A549 (cell line): ENCODE data around the gene KLF3.

Experiments
- CTCF ChIP-seq: fragments of >200 bp; sonication (Bioruptor Twin); formaldehyde crosslinking; IDR thresholded peaks from 3 replicates; pipeline ENCODE4 v1.5.1; 2016
- HDAC2 ChIP-seq: fragments of 200-600 bp; sonication (generic); IDR thresholded peaks from 2 replicates; pipeline ENCODE4 v1.6.1; 2016
- MYC ChIP-seq: IDR thresholded peaks from 2 replicates; pipeline ENCODE4 v1.6.1; 2012; ENCODE audit warnings: mild to moderate bottlenecking, inconsistent platforms, low read length, improper control_type of control experiment, borderline replicate concordance
- POLR2A ChIP-seq: IDR thresholded peaks from 2 replicates; pipeline ENCODE4 v1.6.1; 2012; ENCODE audit warnings: mild to moderate bottlenecking, low read length
- SMC3 ChIP-seq: fragments of >200 bp; sonication (Bioruptor Twin); formaldehyde crosslinking; IDR thresholded peaks from 3 replicates; pipeline ENCODE4 v1.6.1; 2018; ENCODE audit warnings: inconsistent platforms

- no peak for TF ChIP-seq SMC3
- no peak for TF ChIP-seq HDAC2
- TF ChIP-seq POLR2A, result no peak
- TF ChIP-seq CTCF, result no peak
- TF ChIP-seq MYC, result no peak
Measured at GRCh38 chr4:38641811-38642210, 22.2 kb upstream of the KLF3 start.
